NB4 (cell line): ENCODE measurements around the gene TBC1D3B.
A peak's percentile ranks its signal among the peaks of the same experiment; 100 is the strongest.
"Not testable (repeated sequence)": the region's sequence is repeated elsewhere in the genome, so short reads cannot be mapped to it uniquely, and the experiment has no call there.

ENCODE experiments used
- DNase-seq: peaks from one replicate; pipeline ENCODE4 v3.0.0; 2010; ENCODE audit warnings: low read depth
- H3K4me3 ChIP-seq: one replicate; pipeline ENCODE4 v1.5.1; 2011; ENCODE audit warnings: mild to moderate bottlenecking, low read depth, low read length, moderate library complexity
- MYC ChIP-seq: IDR thresholded peaks from 2 replicates; pipeline ENCODE4 v1.6.1; 2011; ENCODE audit warnings: low read depth, low read length
- POLR2A ChIP-seq: IDR thresholded peaks from 2 replicates; pipeline ENCODE4 v1.6.1; 2011; ENCODE audit warnings: mild to moderate bottlenecking; ENCODE audit not compliant: insufficient read length; ENCODE audit errors: extremely low read depth
- TF ChIP-seq, protein P1 (sequence below): IDR thresholded peaks from 2 replicates; pipeline ENCODE4 v1.6.1; 2011; ENCODE audit warnings: low read depth, low read length
- TF ChIP-seq, protein P2 (sequence below): IDR thresholded peaks from one replicate; pipeline ENCODE4 v1.5.1; 2012; ENCODE audit warnings: low read depth, low read length

Gene TBC1D3B

DNA sequence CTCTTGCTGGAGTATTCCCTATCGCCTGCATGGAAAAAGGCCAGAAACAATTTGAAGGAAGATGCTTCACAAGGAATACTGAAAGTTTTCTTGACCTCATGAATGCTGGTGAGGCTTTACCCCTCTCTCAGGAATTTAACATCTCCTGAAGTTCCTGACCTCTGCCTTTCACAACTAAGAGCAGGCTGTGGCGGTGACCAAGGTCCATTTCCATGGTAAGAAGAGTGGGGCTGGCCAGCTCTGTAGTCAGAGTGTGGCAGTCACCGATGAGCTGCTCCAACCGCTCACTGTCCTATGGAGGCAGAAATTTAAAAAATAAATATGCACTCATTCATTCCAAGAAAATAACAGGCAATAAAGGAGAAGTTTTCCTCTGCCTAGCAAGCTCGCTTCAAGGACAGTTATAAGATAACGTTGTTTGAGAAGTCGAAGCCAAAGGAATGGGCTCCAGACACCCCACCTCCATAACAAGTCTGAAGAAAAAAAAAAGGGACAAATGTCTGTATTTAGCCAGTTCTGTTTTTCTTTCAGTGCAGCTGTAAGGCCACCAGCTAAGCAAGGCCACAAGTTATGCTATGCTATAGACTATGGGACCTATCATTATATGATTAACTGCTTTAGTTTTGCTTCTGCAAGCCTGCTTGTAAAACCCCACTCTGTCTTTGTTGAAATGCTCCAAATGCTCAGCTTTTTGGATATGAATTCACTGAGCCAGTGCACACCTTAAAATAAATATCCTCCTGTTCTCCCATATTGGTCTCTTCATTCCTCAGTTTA lies 28.5 kb upstream of the TBC1D3B start:
- no peak overlapping the region for H3K4me3 ChIP-seq
- TF ChIP-seq, protein P1, sequence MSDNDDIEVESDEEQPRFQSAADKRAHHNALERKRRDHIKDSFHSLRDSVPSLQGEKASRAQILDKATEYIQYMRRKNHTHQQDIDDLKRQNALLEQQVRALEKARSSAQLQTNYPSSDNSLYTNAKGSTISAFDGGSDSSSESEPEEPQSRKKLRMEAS = no peak
- TF ChIP-seq POLR2A = no peak
- TF ChIP-seq MYC = no peak
- TF ChIP-seq, protein P2, sequence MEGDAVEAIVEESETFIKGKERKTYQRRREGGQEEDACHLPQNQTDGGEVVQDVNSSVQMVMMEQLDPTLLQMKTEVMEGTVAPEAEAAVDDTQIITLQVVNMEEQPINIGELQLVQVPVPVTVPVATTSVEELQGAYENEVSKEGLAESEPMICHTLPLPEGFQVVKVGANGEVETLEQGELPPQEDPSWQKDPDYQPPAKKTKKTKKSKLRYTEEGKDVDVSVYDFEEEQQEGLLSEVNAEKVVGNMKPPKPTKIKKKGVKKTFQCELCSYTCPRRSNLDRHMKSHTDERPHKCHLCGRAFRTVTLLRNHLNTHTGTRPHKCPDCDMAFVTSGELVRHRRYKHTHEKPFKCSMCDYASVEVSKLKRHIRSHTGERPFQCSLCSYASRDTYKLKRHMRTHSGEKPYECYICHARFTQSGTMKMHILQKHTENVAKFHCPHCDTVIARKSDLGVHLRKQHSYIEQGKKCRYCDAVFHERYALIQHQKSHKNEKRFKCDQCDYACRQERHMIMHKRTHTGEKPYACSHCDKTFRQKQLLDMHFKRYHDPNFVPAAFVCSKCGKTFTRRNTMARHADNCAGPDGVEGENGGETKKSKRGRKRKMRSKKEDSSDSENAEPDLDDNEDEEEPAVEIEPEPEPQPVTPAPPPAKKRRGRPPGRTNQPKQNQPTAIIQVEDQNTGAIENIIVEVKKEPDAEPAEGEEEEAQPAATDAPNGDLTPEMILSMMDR = no peak
- no peak for DNase-seq

DNA sequence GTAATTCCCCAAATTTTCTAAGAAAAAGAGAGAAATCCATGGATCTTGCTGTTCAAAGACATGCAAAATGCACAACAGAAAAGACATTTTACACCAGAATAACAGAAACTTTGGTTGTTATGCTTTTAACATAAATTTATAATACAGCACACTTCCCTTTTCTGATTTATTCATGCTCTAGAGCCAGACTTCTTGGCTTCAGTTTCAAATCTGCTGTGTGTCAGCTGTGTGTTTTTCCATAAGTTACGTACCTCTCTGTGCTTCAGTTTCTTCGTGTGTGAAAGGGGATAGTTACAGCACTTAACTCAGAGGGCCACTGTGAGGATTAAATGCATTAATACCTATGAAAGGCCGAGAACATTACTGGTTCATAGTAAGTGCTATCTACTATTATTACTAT lies 26.9 kb upstream of the TBC1D3B start:
- no peak overlapping the region for H3K4me3 ChIP-seq
- no peak for DNase-seq
- TF ChIP-seq POLR2A = no peak
- TF ChIP-seq, protein P2 = no peak
- no peak for TF ChIP-seq MYC
- TF ChIP-seq, protein P1 = no peak

DNA sequence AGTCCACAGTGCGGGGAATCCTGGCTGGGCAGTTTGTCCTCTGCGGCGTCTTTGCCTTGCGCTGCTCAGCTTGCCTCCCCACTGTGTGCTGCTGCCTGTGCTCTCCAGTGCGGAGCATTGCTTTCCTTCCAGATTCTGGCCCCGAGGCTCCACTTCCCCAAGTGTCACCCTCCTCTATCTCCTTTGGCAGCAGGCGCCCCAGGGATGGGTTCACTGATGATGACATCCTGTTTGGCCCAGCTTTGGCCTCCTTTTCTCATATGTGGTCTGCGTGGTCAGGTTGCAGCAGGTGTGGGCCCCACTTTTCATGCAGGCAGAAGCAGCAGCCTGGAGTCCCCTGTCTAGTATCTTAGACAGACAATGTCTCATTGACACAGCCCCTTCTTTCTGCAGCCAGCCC lies 25.1 kb upstream of the TBC1D3B start:
- DNase-seq = peak; percentile 77
- not testable (repeated sequence) for H3K4me3 ChIP-seq

DNA sequence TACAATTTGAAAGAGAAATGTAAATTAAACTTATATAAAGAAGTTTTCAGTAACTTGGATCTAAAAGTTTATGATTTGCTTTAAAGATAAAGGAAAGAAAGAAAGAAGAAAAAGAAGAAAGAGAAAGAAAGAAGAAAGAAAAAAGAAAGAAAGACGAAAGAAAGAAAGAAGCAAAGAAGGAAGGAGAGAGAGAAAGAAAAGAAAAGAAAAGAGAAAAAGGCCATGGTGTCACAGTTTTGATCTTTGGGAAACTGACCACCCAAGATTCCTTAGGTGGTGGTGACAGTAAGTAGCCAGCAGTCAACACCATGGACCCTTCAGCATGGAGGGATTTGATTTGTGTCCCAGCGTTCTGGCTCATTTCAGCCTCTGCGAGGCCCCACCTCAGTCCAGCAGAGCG lies 24.7 kb upstream of the TBC1D3B start:
- H3K4me3 ChIP-seq, DNase-seq: not testable (repeated sequence)

DNA sequence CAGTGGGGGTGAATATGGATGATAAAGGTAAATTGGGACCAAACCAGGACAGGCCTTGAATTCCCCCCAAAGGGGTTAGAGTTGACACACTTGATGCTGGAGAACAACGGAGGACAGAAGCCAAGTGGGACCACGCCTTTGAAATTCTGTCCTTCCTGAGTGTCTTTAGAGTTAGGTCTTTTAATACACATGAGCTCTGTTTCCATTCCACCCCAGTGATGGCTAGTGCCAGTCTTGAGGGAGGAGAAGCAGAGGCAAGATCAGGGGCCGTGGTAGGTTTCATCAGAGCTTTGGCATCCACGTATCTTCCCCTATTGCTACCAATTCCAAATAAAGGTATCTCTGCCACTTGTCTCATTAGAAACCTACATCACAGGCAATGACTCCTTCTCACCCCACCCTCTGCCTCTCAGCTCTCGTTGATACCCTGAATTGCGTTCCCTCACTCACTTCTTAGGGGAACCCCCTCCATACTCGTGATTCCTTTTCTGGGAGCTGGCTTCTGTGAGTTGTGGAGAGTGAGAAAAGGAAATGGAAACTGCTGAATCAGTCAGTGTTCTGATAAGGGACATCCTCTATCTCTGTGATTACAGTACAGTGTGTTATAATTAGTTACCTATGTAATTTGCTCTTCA lies 22.5 kb upstream of the TBC1D3B start:
- DNase-seq = no peak
- TF ChIP-seq MYC = no peak
- TF ChIP-seq, protein P1 = no peak
- TF ChIP-seq, protein P2 = no peak
- TF ChIP-seq POLR2A = no peak
- H3K4me3 ChIP-seq = no peak overlapping the region

DNA sequence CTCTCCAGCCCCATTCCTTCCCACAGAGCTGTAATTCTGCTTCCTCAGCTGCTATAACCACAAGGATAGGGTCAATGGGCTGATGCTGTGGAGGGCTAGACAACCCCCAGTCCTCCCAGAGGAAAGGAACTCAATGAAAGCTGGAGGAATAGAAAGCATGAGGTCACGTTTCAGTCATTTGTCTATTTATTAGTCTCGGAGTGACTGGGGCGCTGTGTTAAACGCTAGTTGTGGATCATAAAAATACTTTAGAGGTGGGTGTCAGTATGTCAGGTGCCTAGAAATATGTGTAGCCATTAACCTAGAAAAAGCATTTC lies 20.9 kb upstream of the TBC1D3B start:
- DNase-seq = peak; percentile 61
- peak overlapping the region; percentile 47 for H3K4me3 ChIP-seq
- TF ChIP-seq, protein P2 = no peak
- TF ChIP-seq POLR2A = no peak
- TF ChIP-seq MYC = no peak
- TF ChIP-seq, protein P1 = no peak

DNA sequence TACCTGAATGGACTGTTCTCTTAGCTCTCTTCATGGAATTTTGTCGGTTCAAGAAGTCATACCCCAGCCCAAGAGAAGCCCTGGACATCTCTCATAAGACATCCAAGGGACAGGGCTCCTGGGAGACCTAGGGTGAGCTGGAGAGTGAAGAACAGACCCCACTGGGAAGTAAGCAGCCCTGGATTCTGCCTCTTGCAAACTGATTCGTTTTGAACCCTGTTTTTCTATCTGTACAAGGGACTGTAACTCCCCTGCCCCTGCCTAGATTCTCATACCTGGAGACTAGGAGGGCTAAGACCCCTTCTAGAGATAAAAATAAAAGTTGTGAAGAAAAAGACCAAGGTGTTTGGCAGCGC lies 19.7 kb upstream of the TBC1D3B start:
- no peak for DNase-seq
- peak overlapping the region; percentile 47 for H3K4me3 ChIP-seq
- TF ChIP-seq MYC (no peak), POLR2A (no peak)
- TF ChIP-seq, protein P2 = no peak
- TF ChIP-seq, protein P1 = no peak
